ENCODE data around the gene IGSF21.
"Not testable (repeated sequence)": the region's sequence is repeated elsewhere in the genome, so short reads cannot be mapped to it uniquely, and the experiment has no call there.

IGSF21 gene

GRCh38 chr1:18351735-18352134 is 244.1 kb downstream of the IGSF21 start:
- DNase-seq (ENCODE audit: low spot score) (no peak), FAIRE-seq (no peak)

- FAIRE-seq (no peak), DNase-seq (ENCODE audit: low spot score) (no peak)
These were observed 245.2 kb downstream of the IGSF21 start for GRCh38 chr1:18352636-18353265.

- DNase-seq (ENCODE audit: low spot score) (no peak), FAIRE-seq (no peak)
These were observed 245.9 kb downstream of the IGSF21 start for GRCh38 chr1:18353528-18353927.

GRCh38 chr1:18353992-18354391 is 246.4 kb downstream of the IGSF21 start:
- DNase-seq (ENCODE audit: low spot score) (no peak), FAIRE-seq (no peak)

- FAIRE-seq (no peak), DNase-seq (ENCODE audit: low spot score) (no peak)
These were observed 247.0 kb downstream of the IGSF21 start for GRCh38 chr1:18354612-18355011.

- DNase-seq (ENCODE audit: low spot score): no peak
- FAIRE-seq: no peak
These were observed 250.1 kb downstream of the IGSF21 start for GRCh38 chr1:18357622-18358230.

GRCh38 chr1:18358600-18358999 is 251.0 kb downstream of the IGSF21 start:
- DNase-seq (ENCODE audit: low spot score): no peak
- FAIRE-seq: no peak

GRCh38 chr1:18360251-18360650 is 252.7 kb downstream of the IGSF21 start:
- FAIRE-seq (no peak), DNase-seq (ENCODE audit: low spot score) (peak; percentile 41)

- DNase-seq (ENCODE audit: low spot score): no peak
These were observed 254.6 kb downstream of the IGSF21 start for GRCh38 chr1:18362150-18362549.

GRCh38 chr1:18363436-18363835 is 255.8 kb downstream of the IGSF21 start:
- DNase-seq (ENCODE audit: low spot score) (no peak), FAIRE-seq (no peak)

More at GRCh38 chr1:18362150-18362549, 254.6 kb downstream of the IGSF21 start:
- no peak for FAIRE-seq

GRCh38 chr1:18365099-18365705 is 257.6 kb downstream of the IGSF21 start:
- FAIRE-seq (no peak), DNase-seq (ENCODE audit: low spot score) (no peak)

- DNase-seq (ENCODE audit: low spot score); FAIRE-seq: not testable (repeated sequence)
These were observed 264.9 kb downstream of the IGSF21 start for GRCh38 chr1:18372505-18372904.

GRCh38 chr1:18373151-18373550 is 265.6 kb downstream of the IGSF21 start:
- FAIRE-seq: no peak
- no peak for DNase-seq (ENCODE audit: low spot score)

GRCh38 chr1:18373882-18374493 is 266.4 kb downstream of the IGSF21 start:
- no peak for DNase-seq (ENCODE audit: low spot score)
- no peak for FAIRE-seq

GRCh38 chr1:18376661-18377060 is 269.1 kb downstream of the IGSF21 start:
- no peak for DNase-seq (ENCODE audit: low spot score)
- FAIRE-seq: no peak

GRCh38 chr1:18380288-18380687 is 272.7 kb downstream of the IGSF21 start:
- DNase-seq (ENCODE audit: low spot score): no peak
- no peak for FAIRE-seq

GRCh38 chr1:18384059-18384458 is 276.5 kb downstream of the IGSF21 start:
- FAIRE-seq: no peak
- no peak for DNase-seq (ENCODE audit: low spot score)

- FAIRE-seq: no peak
- DNase-seq (ENCODE audit: low spot score): no peak
These were observed 276.9 kb downstream of the IGSF21 start for GRCh38 chr1:18384471-18384870.

- no peak for DNase-seq (ENCODE audit: low spot score)
- no peak for FAIRE-seq
These were observed 277.7 kb downstream of the IGSF21 start for GRCh38 chr1:18385239-18385790.

GRCh38 chr1:18386591-18386990 is 279.0 kb downstream of the IGSF21 start:
- FAIRE-seq: no peak
- DNase-seq (ENCODE audit: low spot score): no peak

GRCh38 chr1:18387307-18387706 is 279.7 kb downstream of the IGSF21 start:
- no peak for FAIRE-seq

GRCh38 chr1:18390953-18391352 is 283.4 kb downstream of the IGSF21 start:
- DNase-seq (ENCODE audit: low spot score): no peak
- FAIRE-seq: no peak

More at GRCh38 chr1:18387307-18387706, 279.7 kb downstream of the IGSF21 start:
- no peak for DNase-seq (ENCODE audit: low spot score)

Measured in RCC 7860 (cell line).